HL-60 (cell line): ENCODE results near the gene TMX4.

Source experiments
- DNase-seq, 2 experiments: peaks; one replicate each; pipeline ENCODE4 v3.0.0-alpha.2; 2010 to 2020; ENCODE audit warnings: low read depth in 1 of 2, low spot score in 1 of 2
- H3K27ac ChIP-seq: fragments of 250-450 bp; sonication (Bioruptor Pico); replicated peaks from 2 replicates; pipeline ENCODE4 v1.5.1; 2020; ENCODE audit warnings: mild to moderate bottlenecking, moderate library complexity
- H3K27me3 ChIP-seq: fragments of 250-450 bp; sonication (Bioruptor Pico); 2 replicates; pipeline ENCODE4 v1.5.1; 2021; ENCODE audit warnings: mild to moderate bottlenecking, moderate library complexity; ENCODE audit not compliant: insufficient read depth, poor library complexity, severe bottlenecking
- H3K4me3 ChIP-seq: replicated peaks from 2 replicates; pipeline ENCODE4 v1.5.1; 2011; ENCODE audit warnings: mild to moderate bottlenecking, control low read depth, low read length; ENCODE audit not compliant: insufficient read depth
- CTCF ChIP-seq: IDR thresholded peaks from one replicate; pipeline ENCODE4 v1.5.1; 2011; ENCODE audit warnings: low read length, control low read depth, inconsistent platforms; ENCODE audit not compliant: insufficient read depth
- GABPA ChIP-seq: IDR thresholded peaks from 2 replicates; pipeline ENCODE4 v1.6.1; 2012; ENCODE audit warnings: low read depth
- POLR2AphosphoS5 ChIP-seq: IDR thresholded peaks from 2 replicates; pipeline ENCODE4 v1.6.1; 2012; ENCODE audit warnings: low read depth
- REST ChIP-seq: IDR thresholded peaks from 2 replicates; pipeline ENCODE4 v1.6.1; 2012; ENCODE audit warnings: low read depth; ENCODE audit not compliant: insufficient replicate concordance
- SPI1 ChIP-seq: IDR thresholded peaks from 2 replicates; pipeline ENCODE4 v1.6.1; 2012; ENCODE audit warnings: low read depth, mild to moderate bottlenecking, borderline replicate concordance
- long read RNA-seq: library from polyadenylated mRNA; unstranded; transcript quantifications from one replicate; pipeline ENCODE4 v2.0.0, GENCODE V29; 2020

Gene TMX4
- long read RNA-seq, full-length matches to known transcripts = 164 of 188 reads
- long read RNA-seq, partial matches to known transcripts = 3 of 188 reads
- long read RNA-seq, other reads (novel, unspliced or antisense) = 21 of 188 reads

- peak; percentile 14 for TF ChIP-seq CTCF
- TF ChIP-seq POLR2AphosphoS5 = peak; percentile 87
- no peak for TF ChIP-seq SPI1
- peak; percentile 35 for TF ChIP-seq REST
- H3K4me3 ChIP-seq = peak within 1 kb of the TSS; percentile 69
- peak within 1 kb of the TSS; percentile 93 for H3K27ac ChIP-seq
- DNase-seq = peak; percentile 93 to 99
- no peaks in the 10 kb centered on the region for H3K27me3 ChIP-seq
Observed at GRCh38 chr20:8019246-8019997, at the start of gene TMX4. Gene TMX4 (minus strand): TSS chr20:8019761. CDS start chr20:8019613, 148 bp downstream.

GRCh38 chr20:8067082-8067481 lies 47.5 kb upstream of the TMX4 start:
- DNase-seq = no peak
- H3K4me3 ChIP-seq = no peak overlapping the region
- TF ChIP-seq POLR2AphosphoS5 (no peak), REST (no peak), SPI1 (no peak), CTCF (no peak), GABPA (no peak)
- H3K27me3 ChIP-seq = no peaks in the 10 kb centered on the region
- no peak overlapping the region for H3K27ac ChIP-seq

GRCh38 chr20:8066662-8067061 lies 47.1 kb upstream of the TMX4 start:
- no peak for TF ChIP-seq POLR2AphosphoS5
- TF ChIP-seq GABPA = no peak
- TF ChIP-seq SPI1 = no peak
- no peak overlapping the region for H3K4me3 ChIP-seq
- no peak for DNase-seq
- H3K27ac ChIP-seq = no peak overlapping the region
- H3K27me3 ChIP-seq = no peaks in the 10 kb centered on the region

GRCh38 chr20:8065691-8066090 lies 46.1 kb upstream of the TMX4 start:
- DNase-seq = no peak
- H3K27ac ChIP-seq = no peak overlapping the region
- H3K4me3 ChIP-seq = no peak overlapping the region
- no peak for TF ChIP-seq REST
- TF ChIP-seq CTCF = no peak
- no peak for TF ChIP-seq SPI1
- TF ChIP-seq POLR2AphosphoS5 = no peak
- no peak for TF ChIP-seq GABPA
- no peaks in the 10 kb centered on the region for H3K27me3 ChIP-seq
